SK-N-SH treated with all-trans-retinoic acid at 6 μM for 48 hours (cell line): ENCODE results near the gene SIRPA.

ENCODE experiments used
- ARNTL ChIP-seq: fragments of 450-650 bp; formaldehyde crosslinking; IDR thresholded peaks from 2 replicates; pipeline ENCODE4 v1.5.0; 2020; ENCODE audit warnings: low read depth, mild to moderate bottlenecking, moderate library complexity, borderline replicate concordance
- BACH2 ChIP-seq: fragments of 250-450 bp; sonication (Bioruptor Pico); IDR thresholded peaks from 2 replicates; pipeline ENCODE4 v1.9.0; 2021; ENCODE audit warnings: mild to moderate bottlenecking, borderline replicate concordance
- CSDC2 ChIP-seq: fragments of 250-450 bp; sonication (Bioruptor Pico); IDR thresholded peaks from 2 replicates; pipeline ENCODE4 v1.5.0; 2020; ENCODE audit warnings: mild to moderate bottlenecking, moderate library complexity
- CSRNP3 ChIP-seq: fragments of 250-450 bp; sonication (Bioruptor Pico); IDR thresholded peaks from 2 replicates; pipeline ENCODE4 v1.5.1; 2021; ENCODE audit warnings: mild to moderate bottlenecking, moderate library complexity
- PATZ1 ChIP-seq: fragments of 250-450 bp; sonication (Bioruptor Pico); IDR thresholded peaks from 2 replicates; pipeline ENCODE4 v1.8.0; 2020; ENCODE audit warnings: mild to moderate bottlenecking, moderate library complexity, borderline replicate concordance
- RARB ChIP-seq: fragments of 250-450 bp; sonication (Bioruptor Pico); IDR thresholded peaks from 2 replicates; pipeline ENCODE4 v1.8.0; 2021; ENCODE audit warnings: mild to moderate bottlenecking, moderate library complexity
- SNAI2 ChIP-seq: fragments of 250-450 bp; sonication (Bioruptor Pico); IDR thresholded peaks from 2 replicates; pipeline ENCODE4 v1.5.0; 2020; ENCODE audit warnings: mild to moderate bottlenecking, moderate library complexity
- TOX ChIP-seq: fragments of 250-450 bp; sonication (Bioruptor Pico); IDR thresholded peaks from 2 replicates; pipeline ENCODE4 v1.8.0; 2021; ENCODE audit warnings: mild to moderate bottlenecking, moderate library complexity, borderline replicate concordance
- TSHZ2 ChIP-seq: fragments of 250-450 bp; sonication (Bioruptor Pico); IDR thresholded peaks from 2 replicates; pipeline ENCODE4 v1.5.0; 2020; ENCODE audit warnings: mild to moderate bottlenecking, moderate library complexity

GRCh38 chr20:1931830-1932229, 36.6 kb downstream of the SIRPA start:
- TF ChIP-seq TSHZ2 (CRISPR knock-in tag) (no peak), CSRNP3 (CRISPR knock-in tag) (no peak), TOX (CRISPR knock-in tag) (no peak), CSDC2 (CRISPR knock-in tag) (no peak), RARB (CRISPR knock-in tag) (no peak), SNAI2 (CRISPR knock-in tag) (no peak), BACH2 (CRISPR knock-in tag) (no peak), ARNTL (CRISPR knock-in tag) (no peak), PATZ1 (CRISPR knock-in tag) (no peak)
